Panc1 (cell line): Measurements from ENCODE around the gene FANCB. TPM values are rescaled to one million over a fixed set of nuclear protein-coding genes. Genes with fewer than 3 reads are reported as not detected.

ENCODE experiments used
- ATAC-seq: fragments of 200-7000 bp; cut with Tn5 transposase; 2 replicates; pipeline ENCODE4 v1.9.1; 2020; ENCODE audit warnings: mild to moderate bottlenecking, moderate library complexity
- BruUV-seq: library from RNA; stranded (reverse); fragments of 400-500 nt; replicated peaks from 2 replicates; lab custom pipeline; 2021; lab: Mats Ljungman, UMichigan
- CTCF ChIA-PET: fragments of 300-600 bp; sonication (Branson Sonifier 250); formaldehyde crosslinking; loops from one replicate; lab custom pipeline; 2022; ENCODE audit warnings: antibody characterized with exemption; lab: Charles Lee
- POLR2A ChIA-PET: fragments of 300-600 bp; sonication (Branson Sonifier 250); formaldehyde crosslinking; loops from one replicate; lab custom pipeline; 2022; ENCODE audit warnings: antibody characterized with exemption; lab: Charles Lee
- DNase-seq: peaks from one replicate; pipeline ENCODE4 v3.0.0-alpha.2; 2010; ENCODE audit warnings: low read depth, low spot score
- H3K27ac ChIP-seq: 2 replicates; pipeline ENCODE4 v1.5.1; 2011; ENCODE audit warnings: mild to moderate bottlenecking, low read length, inconsistent platforms
- H3K27me3 ChIP-seq: fragments of 200-500 bp; sonication (Bioruptor generic); 2 replicates; pipeline ENCODE4 v1.6.0; 2014; ENCODE audit warnings: low read length, inconsistent platforms; ENCODE audit not compliant: control insufficient read depth, insufficient read depth
- H3K36me3 ChIP-seq: fragments of 200-500 bp; sonication (Bioruptor generic); 2 replicates; pipeline ENCODE4 v1.5.1; 2014; ENCODE audit warnings: inconsistent platforms, mild to moderate bottlenecking, low read length, moderate library complexity; ENCODE audit not compliant: control insufficient read depth, insufficient read depth
- H3K4me1 ChIP-seq: 2 replicates; pipeline ENCODE4 v1.5.1; 2011; ENCODE audit warnings: inconsistent platforms, mild to moderate bottlenecking, low read length, moderate library complexity; ENCODE audit not compliant: control insufficient read depth, insufficient read depth
- H3K4me3 ChIP-seq, 2 experiments: 2 replicates each; pipeline ENCODE4 v1.5.1; 2011 to 2012; ENCODE audit warnings: low read depth in 2 of 2, low read length in 2 of 2, mild to moderate bottlenecking in 2 of 2, inconsistent platforms in 1 of 2, moderate library complexity in 1 of 2
- H3K9me3 ChIP-seq: fragments of 200-500 bp; sonication (Bioruptor generic); 2 replicates; pipeline ENCODE4 v1.5.1; 2014; ENCODE audit warnings: low read depth, mild to moderate bottlenecking, inconsistent platforms, low read length, moderate library complexity; ENCODE audit not compliant: control insufficient read depth, insufficient read depth
- POLR2AphosphoS5 ChIP-seq: IDR thresholded peaks from 2 replicates; pipeline ENCODE4 v1.6.1; 2012; ENCODE audit warnings: mild to moderate bottlenecking, low read depth, low read length, moderate library complexity
- REST ChIP-seq, 2 experiments: IDR thresholded peaks; 2 replicates each; pipeline ENCODE4 v1.6.1; 2011 to 2012; ENCODE audit warnings: low read depth in 2 of 2, control low read depth in 1 of 2, low read length in 1 of 2, mild to moderate bottlenecking in 1 of 2, moderate library complexity in 1 of 2; ENCODE audit not compliant: insufficient read depth in 1 of 2
- SIN3A ChIP-seq: IDR thresholded peaks from 2 replicates; pipeline ENCODE4 v1.6.1; 2012; ENCODE audit warnings: low read depth, mild to moderate bottlenecking, low read length, moderate library complexity, borderline replicate concordance; ENCODE audit not compliant: insufficient read depth
- TCF7L2 ChIP-seq: IDR thresholded peaks from 2 replicates; pipeline ENCODE4 v1.6.1; 2011; ENCODE audit warnings: mild to moderate bottlenecking, low read depth, low read length, inconsistent platforms
- in situ Hi-C: cut with HindIII; loops from 2 replicates; pipeline ENCODE4 v1.10.0; 2016; ENCODE audit warnings: low sequenced_read_pairs, low pct_unique_long_range_greater_than_20kb
- intact Hi-C: fragments of 100-400 bp; cut with micrococcal nuclease; formaldehyde crosslinking; loops from one replicate; pipeline ENCODE4 v1.10.0; 2022; ENCODE audit not compliant: unreplicated experiment
- total RNA-seq: library from RNA; stranded (reverse); gene quantifications from one replicate; pipeline ENCODE4 v1.2.1, GENCODE V29; 2021; ENCODE audit not compliant: unreplicated experiment
- TF ChIP-seq, protein P1 (sequence below): fragments of 450-650 bp; IDR thresholded peaks from 2 replicates; pipeline ENCODE4 v1.5.1; 2017; ENCODE audit warnings: mild to moderate bottlenecking

Gene FANCB
- total RNA-seq, 1 experiment from 2014 or later, result 4.8 TPM

GRCh38 chrX:14829643-14830042 is 43.2 kb downstream of the FANCB start:
- Histone ChIP-seq H3K27ac (no peak overlapping the region), H3K27me3 (no peaks in the 10 kb centered on the region), H3K4me1 (no peaks in the 10 kb centered on the region), H3K4me3 (no peak overlapping the region), H3K36me3 (no peaks in the 10 kb centered on the region), H3K9me3 (no peaks in the 10 kb centered on the region)
- CTCF ChIA-PET, result no interaction called here
- ATAC-seq (no peak), DNase-seq (no peak)
- no peak for TF ChIP-seq REST (IDR thresholded peaks at IDR 0.05; ENCODE audit: insufficient read depth in 1 of 2, low read depth in 2 of 2, low read length in 1 of 2)
- TF ChIP-seq, protein P1, sequence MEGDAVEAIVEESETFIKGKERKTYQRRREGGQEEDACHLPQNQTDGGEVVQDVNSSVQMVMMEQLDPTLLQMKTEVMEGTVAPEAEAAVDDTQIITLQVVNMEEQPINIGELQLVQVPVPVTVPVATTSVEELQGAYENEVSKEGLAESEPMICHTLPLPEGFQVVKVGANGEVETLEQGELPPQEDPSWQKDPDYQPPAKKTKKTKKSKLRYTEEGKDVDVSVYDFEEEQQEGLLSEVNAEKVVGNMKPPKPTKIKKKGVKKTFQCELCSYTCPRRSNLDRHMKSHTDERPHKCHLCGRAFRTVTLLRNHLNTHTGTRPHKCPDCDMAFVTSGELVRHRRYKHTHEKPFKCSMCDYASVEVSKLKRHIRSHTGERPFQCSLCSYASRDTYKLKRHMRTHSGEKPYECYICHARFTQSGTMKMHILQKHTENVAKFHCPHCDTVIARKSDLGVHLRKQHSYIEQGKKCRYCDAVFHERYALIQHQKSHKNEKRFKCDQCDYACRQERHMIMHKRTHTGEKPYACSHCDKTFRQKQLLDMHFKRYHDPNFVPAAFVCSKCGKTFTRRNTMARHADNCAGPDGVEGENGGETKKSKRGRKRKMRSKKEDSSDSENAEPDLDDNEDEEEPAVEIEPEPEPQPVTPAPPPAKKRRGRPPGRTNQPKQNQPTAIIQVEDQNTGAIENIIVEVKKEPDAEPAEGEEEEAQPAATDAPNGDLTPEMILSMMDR, result no peak
- TF ChIP-seq POLR2AphosphoS5, result no peak
- no peak for TF ChIP-seq TCF7L2
- no TSS peak for BruUV-seq
- in situ Hi-C loops, result no loop called here
- intact Hi-C loops, result no loop called here
- POLR2A ChIA-PET, result no interaction called here

DNA sequence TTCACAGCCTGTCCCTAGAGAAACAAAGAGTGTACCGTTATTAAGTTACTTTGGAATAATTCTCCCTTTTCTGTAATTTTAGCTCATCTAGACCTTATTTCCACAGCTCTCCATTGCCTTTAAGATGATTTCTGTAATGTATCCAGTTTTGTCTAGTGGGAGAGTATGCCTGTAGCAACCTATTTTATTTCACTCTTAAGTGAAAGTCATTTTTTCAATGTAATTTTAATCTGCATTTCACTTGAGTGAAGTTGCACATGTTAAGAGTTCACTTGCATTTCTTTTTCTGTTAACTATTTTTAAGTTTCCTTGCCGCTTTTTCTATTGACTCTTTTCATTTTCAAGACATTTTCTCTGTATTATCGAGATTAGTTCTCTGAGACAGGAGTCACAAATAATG is 46.5 kb downstream of the FANCB start:
- Histone ChIP-seq H3K27me3 (no peaks in the 10 kb centered on the region), H3K9me3 (no peaks in the 10 kb centered on the region), H3K4me3 (no peak overlapping the region), H3K36me3 (no peaks in the 10 kb centered on the region), H3K27ac (no peak overlapping the region), H3K4me1 (no peaks in the 10 kb centered on the region)
- no peak for TF ChIP-seq TCF7L2
- ChIA-PET CTCF (no interaction called here), POLR2A (no interaction called here)
- intact Hi-C loops (no loop called here), in situ Hi-C loops (no loop called here)
- DNase-seq (no peak), ATAC-seq (no peak)
- BruUV-seq, result no TSS peak

- no peak for TF ChIP-seq REST (IDR thresholded peaks at IDR 0.05; ENCODE audit: insufficient read depth in 1 of 2, low read depth in 2 of 2, low read length in 1 of 2)
- no peak for TF ChIP-seq POLR2AphosphoS5
- TF ChIP-seq SIN3A, result no peak
- TF ChIP-seq, protein P1, result no peak
- no peak for TF ChIP-seq TCF7L2
- DNase-seq (no peak), ATAC-seq (no peak)
- in situ Hi-C loops, result no loop called here
- intact Hi-C loops, result no loop called here
- Histone ChIP-seq H3K27ac (no peak overlapping the region), H3K4me3 (no peak overlapping the region), H3K4me1 (no peaks in the 10 kb centered on the region), H3K36me3 (no peaks in the 10 kb centered on the region), H3K9me3 (no peaks in the 10 kb centered on the region), H3K27me3 (no peaks in the 10 kb centered on the region)
- BruUV-seq, result no TSS peak
- ChIA-PET CTCF (no interaction called here), POLR2A (no interaction called here)
Observed at GRCh38 chrX:14825851-14826250, 47.0 kb downstream of the FANCB start.
